ENCODE data around the gene IRAK3.
"Not testable (repeated sequence)": the region's sequence is repeated elsewhere in the genome, so short reads cannot be mapped to it uniquely, and the experiment has no call there.

- not testable (repeated sequence) for TF ChIP-seq CTCF (IDR thresholded peaks at IDR 0.05); ZFX (IDR thresholded peaks at IDR 0.05; ENCODE audit: borderline replicate concordance)
Observed at GRCh38 chr12:66303316-66303804, 114.3 kb downstream of the IRAK3 start.

Measured in 22Rv1 (cell line).